ENCODE results near the gene CAB39L. TPM values are rescaled to one million over a fixed set of nuclear protein-coding genes. Genes with fewer than 3 reads are reported as not detected.

Gene CAB39L
- total and polyA plus RNA-seq, 2 of the 13 experiments (the other 11 are each of a cell fraction or from before 2014, with no cell fraction given): 3.1 to 6.1 TPM

- TF ChIP-seq AKNA (CRISPR knock-in tag; IDR thresholded peaks at IDR 0.05; ENCODE audit: borderline replicate concordance): no peak
Observed at GRCh38 chr13:49457221-49457620, 13.4 kb upstream of the CAB39L start (continued).

- no TSS peak for BruUV-seq (replicated peaks)
Observed at GRCh38 chr13:49456156-49456555, 12.3 kb upstream of the CAB39L start.

More at GRCh38 chr13:49456156-49456555, 12.3 kb upstream of the CAB39L start:
- TF ChIP-seq NFIB (CRISPR knock-in tag; IDR thresholded peaks at IDR 0.05; ENCODE audit: borderline replicate concordance) (no peak), ZBTB7A (CRISPR knock-in tag; IDR thresholded peaks at IDR 0.05) (no peak), SIN3A (IDR thresholded peaks at IDR 0.05; ENCODE audit: borderline replicate concordance, low read depth, low read length) (no peak), PHF8 (CRISPR knock-in tag; IDR thresholded peaks at IDR 0.05) (no peak), ZNF232 (CRISPR knock-in tag; IDR thresholded peaks at IDR 0.05; ENCODE audit: borderline replicate concordance) (no peak), HINFP (CRISPR knock-in tag; IDR thresholded peaks at IDR 0.05; ENCODE audit: low read depth) (no peak), SP2 (CRISPR knock-in tag; IDR thresholded peaks at IDR 0.05) (no peak)
- ChIA-PET CTCF (ENCODE audit: low intra/inter-chr PET ratio, low total read pairs) (no interaction called here), POLR2A (no interaction called here)
- intact Hi-C loops (cut with micrococcal nuclease; ENCODE audit: unreplicated experiment) (no loop called here), in situ Hi-C loops (cut with HindIII; ENCODE audit: extremely low pct_ligation_motif_present, low pct_unique_long_range_greater_than_20kb) (no loop called here)
- Histone ChIP-seq H3K4me1 (ENCODE audit: insufficient read depth, low read length) (no peaks in the 10 kb centered on the region), H3K4me3 (replicated peaks in 1 of 3; ENCODE audit: insufficient read depth in 1 of 3, low read depth in 2 of 3, low read length in 3 of 3) (no peak overlapping the region), H2AFZ (ENCODE audit: low read length) (no peak overlapping the region), H3K4me2 (ENCODE audit: low read depth, low read length) (no peak overlapping the region), H3K79me2 (ENCODE audit: insufficient read depth, low read length) (no peaks in the 10 kb centered on the region), H4K20me1 (ENCODE audit: insufficient read depth, low read length) (no peaks in the 10 kb centered on the region), H3K36me3 (replicated peaks in 1 of 2; ENCODE audit: control insufficient read depth in 1 of 2, insufficient read depth in 2 of 2, low read length in 2 of 2) (peaks cover 0 to 2% of the 10 kb centered on the region in 2 experiments; a peak in 1 of 5 replicates), H3K9ac (ENCODE audit: insufficient read depth, low read depth, low read length) (no peak overlapping the region), H3K27me3 (ENCODE audit: control insufficient read depth in 1 of 2, insufficient read depth in 2 of 2, low read length in 2 of 2) (no peaks in the 10 kb centered on the region), H3K9me3 (ENCODE audit: low read length) (no peaks in the 10 kb centered on the region), H3K27ac (ENCODE audit: extremely low read length, insufficient read depth, low read length) (no peak overlapping the region)
- DNase-seq (ENCODE audit: low spot score) (no peak), FAIRE-seq (no peak), ATAC-seq (no peak)
- 96% methylated on average over 1 of the region's 1 CpG for WGBS (ENCODE audit: low lambda C conversion rate)

Measured in HepG2 (cell line).